ENCODE results near the gene GPR146.

Gene GPR146

GRCh38 chr7:1096156-1097119 is 52.1 kb downstream of the GPR146 start:
- no peak for DNase-seq

GRCh38 chr7:1097120-1097504 is 52.8 kb downstream of the GPR146 start:
- no peak for DNase-seq

GRCh38 chr7:1098243-1099153 is 54.2 kb downstream of the GPR146 start:
- DNase-seq, result no peak

- no peak for DNase-seq
These were observed 54.8 kb downstream of the GPR146 start for GRCh38 chr7:1099154-1099542.

GRCh38 chr7:1099637-1100036 is 55.3 kb downstream of the GPR146 start:
- DNase-seq, result no peak

- DNase-seq, result no peak
These were observed 56.0 kb downstream of the GPR146 start for GRCh38 chr7:1100386-1100785.

- no peak for DNase-seq
These were observed 56.7 kb downstream of the GPR146 start for GRCh38 chr7:1100834-1101562.

GRCh38 chr7:1101563-1102431 is 57.5 kb downstream of the GPR146 start:
- DNase-seq, result no peak

GRCh38 chr7:1103009-1103788 is 58.9 kb downstream of the GPR146 start:
- peak; percentile 40 for DNase-seq

- no peak for DNase-seq
These were observed 59.6 kb downstream of the GPR146 start for GRCh38 chr7:1103789-1104515.

GRCh38 chr7:1104516-1105179 is 60.3 kb downstream of the GPR146 start:
- no peak for DNase-seq

GRCh38 chr7:1105189-1105588 is 60.8 kb downstream of the GPR146 start:
- DNase-seq, result no peak

GRCh38 chr7:1106063-1106792 is 61.9 kb downstream of the GPR146 start:
- no peak for DNase-seq

GRCh38 chr7:1106793-1107421 is 62.6 kb downstream of the GPR146 start:
- no peak for DNase-seq

- no peak for DNase-seq
These were observed 64.0 kb downstream of the GPR146 start for GRCh38 chr7:1108264-1108920.

All from stimulated activated CD4-positive, alpha-beta T cell treated with anti-CD3 and anti-CD28 coated beads, Interleukin-15, amount 100 ng/mL, for 24 hours (primary cell).